UCSD-AML1 (cell line): Measurements from ENCODE around the gene C1orf146.
"Not testable (repeated sequence)": the region's sequence is repeated elsewhere in the genome, so short reads cannot be mapped to it uniquely, and the experiment has no call there.

ENCODE experiments used
- DNase-seq: peaks from one replicate; lab custom pipeline; 2025; ENCODE audit not compliant: unreplicated experiment; lab: John Stamatoyannopoulos, UW

Gene C1orf146

GRCh38 chr1:92273039-92273438 lies 55.3 kb downstream of the C1orf146 start:
- DNase-seq: no peak

GRCh38 chr1:92274939-92275338 lies 57.2 kb downstream of the C1orf146 start:
- DNase-seq: no peak

GRCh38 chr1:92276082-92276481 lies 58.4 kb downstream of the C1orf146 start:
- no peak for DNase-seq

- no peak for DNase-seq
Measured at GRCh38 chr1:92277105-92277723, 59.5 kb downstream of the C1orf146 start.

- DNase-seq: not testable (repeated sequence)
Measured at GRCh38 chr1:92279781-92280180, 62.1 kb downstream of the C1orf146 start.

- DNase-seq: not testable (repeated sequence)
Measured at GRCh38 chr1:92281411-92281810, 63.7 kb downstream of the C1orf146 start.

- DNase-seq: no peak
Measured at GRCh38 chr1:92291372-92291999, 73.8 kb downstream of the C1orf146 start.
